CD4-positive, alpha-beta T cell treated with Interferon alpha-2 for 1 hour (primary cell): ENCODE measurements around the gene ARHGEF19.
"Not testable (repeated sequence)": the region's sequence is repeated elsewhere in the genome, so short reads cannot be mapped to it uniquely, and the experiment has no call there.

Experiments
- DNase-seq, 2 donors: peaks; one replicate each; pipeline ENCODE4 v3.0.0-alpha.2; 2020 to 2022

Gene ARHGEF19

DNA sequence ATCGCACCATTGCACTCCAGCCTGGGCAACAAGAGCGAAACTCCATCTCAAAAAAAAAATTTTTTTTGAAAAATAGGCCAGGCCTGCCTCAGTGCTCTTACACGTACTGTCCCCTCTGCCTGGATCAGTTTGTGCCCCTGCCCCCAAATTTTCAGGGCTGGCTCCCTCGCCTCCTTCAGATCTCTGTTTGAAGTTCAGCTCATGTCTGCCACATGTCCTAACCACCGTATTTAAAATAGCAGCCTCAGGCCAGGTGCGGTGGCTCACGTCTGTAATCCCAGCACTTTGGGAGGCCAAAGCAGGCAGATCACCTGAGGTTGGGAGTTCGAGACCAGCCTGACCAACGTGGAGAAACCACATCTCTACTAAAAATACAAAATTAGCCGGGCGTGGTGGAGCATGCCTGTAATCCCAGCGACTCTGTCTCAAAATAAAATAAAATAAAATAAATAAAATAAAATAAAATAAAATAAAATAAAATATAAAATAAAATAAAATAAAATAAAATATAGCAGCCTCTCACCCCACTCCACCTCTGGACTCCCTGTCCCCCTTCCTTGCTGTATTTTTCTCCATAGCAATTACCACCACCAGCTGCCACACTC lies 48.7 kb downstream of the ARHGEF19 start:
- not testable (repeated sequence) for DNase-seq

DNA sequence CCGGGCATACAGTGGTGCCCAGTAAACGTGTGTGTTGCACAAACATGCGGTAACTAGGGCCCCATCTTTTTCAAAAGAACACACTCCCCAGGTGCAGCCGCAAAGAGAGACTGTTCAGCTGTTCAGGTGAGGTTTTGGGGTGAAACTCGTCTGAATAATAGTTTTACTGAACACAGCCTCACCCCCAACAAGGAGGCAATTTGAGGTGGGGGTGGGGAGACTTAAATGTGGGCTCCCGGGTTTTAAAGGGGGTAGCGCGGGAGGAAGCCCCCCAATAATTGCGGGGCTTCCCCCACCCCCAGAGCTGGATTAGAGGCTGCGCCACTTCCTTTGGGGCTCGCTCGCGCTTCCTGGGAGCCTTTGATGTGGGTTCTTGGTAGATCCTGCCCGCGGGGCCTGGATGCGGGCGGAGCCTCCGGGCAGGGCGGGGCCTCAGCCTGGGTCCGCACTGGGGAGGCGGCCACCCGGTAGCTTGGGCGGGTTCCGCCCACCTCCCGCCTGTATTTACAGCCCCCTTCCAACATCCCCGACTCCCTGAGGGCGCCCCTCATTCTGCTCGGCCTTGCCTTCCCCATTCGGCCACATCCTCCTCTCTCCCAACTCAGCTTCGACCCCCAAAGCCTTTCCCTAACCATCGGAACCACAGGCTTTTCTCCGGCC lies 50.2 kb downstream of the ARHGEF19 start:
- peak; percentile 60 to 77 for DNase-seq

DNA sequence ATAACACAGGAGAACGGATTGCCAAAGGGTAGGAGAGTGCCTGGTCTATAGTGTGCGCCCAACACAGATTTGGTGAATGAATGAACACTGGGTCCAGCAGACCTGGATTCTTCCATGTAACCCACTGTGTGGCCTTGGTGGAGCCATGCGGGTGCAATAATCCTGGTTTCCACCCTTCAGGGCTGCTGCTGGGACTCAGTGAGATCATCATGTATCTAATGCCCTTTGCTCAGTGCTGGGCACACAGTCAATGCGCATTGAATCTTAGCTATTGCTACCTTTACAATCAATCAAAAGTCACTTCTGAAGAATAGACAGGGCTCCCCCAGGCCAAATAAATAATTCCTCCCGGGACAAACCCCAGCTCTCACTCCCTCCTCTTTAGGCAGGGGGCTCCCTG lies 50.7 kb downstream of the ARHGEF19 start:
- no peak for DNase-seq

DNA sequence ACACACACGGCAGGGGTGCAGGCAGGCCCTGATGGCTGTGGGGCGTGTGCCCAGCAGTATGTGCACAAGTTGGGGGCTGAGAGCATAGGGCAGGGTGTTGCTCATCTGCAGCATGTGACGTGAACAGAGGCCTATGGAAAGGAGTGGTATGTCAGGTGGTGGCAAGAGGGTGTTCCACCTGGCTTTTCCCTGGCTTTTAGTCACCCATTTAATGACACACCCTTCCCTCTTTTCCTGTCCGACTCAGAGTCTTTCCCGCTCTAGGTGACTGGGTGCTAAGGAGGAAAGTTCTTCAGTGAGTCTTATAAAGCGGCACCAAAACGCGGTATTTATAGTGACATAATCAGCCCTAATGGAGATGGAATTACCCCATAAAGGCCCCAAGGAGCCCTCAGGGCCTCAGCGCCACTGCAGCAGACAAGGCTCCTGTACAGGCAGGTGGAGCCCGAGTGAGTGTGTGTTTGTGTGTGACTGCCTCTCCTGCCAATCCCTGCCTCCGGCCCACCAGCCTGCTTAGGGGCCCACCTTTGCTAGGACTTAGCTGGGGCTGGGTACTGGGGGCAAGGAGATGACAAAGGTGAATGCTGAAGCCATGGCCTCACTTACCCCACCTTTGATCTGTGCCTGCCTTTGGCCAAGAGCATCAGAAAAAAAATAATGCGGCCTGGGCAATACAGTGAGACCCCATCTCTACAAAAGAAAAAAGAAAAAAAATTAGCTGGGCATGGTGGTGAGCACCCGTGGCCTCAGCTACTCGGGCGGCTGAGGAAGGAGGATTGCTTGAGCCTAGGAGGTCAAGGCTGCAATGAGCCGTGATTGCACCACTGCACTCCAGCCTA lies 53.2 kb downstream of the ARHGEF19 start:
- no peak for DNase-seq

DNA sequence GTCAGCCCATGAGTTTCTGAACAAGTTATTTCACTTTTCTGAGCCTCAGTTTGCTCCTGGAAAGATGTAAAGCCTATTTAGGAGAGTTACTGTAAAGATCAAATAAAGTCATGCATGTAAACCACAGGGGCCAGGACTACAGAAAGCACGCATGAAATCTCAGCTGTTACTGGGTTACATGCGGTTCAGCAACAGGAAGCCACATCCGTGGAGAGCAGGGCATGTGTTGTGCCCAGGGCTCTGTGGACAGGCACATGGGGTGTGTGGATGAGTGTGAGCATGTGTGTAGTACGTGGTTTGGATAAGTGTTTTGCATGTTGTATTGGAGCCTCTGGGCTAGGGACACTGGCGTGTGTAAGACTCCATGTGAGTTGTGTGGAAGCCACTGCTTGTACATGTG lies 54.4 kb downstream of the ARHGEF19 start:
- DNase-seq = peak in 1 of 2 donors; percentile 50

DNA sequence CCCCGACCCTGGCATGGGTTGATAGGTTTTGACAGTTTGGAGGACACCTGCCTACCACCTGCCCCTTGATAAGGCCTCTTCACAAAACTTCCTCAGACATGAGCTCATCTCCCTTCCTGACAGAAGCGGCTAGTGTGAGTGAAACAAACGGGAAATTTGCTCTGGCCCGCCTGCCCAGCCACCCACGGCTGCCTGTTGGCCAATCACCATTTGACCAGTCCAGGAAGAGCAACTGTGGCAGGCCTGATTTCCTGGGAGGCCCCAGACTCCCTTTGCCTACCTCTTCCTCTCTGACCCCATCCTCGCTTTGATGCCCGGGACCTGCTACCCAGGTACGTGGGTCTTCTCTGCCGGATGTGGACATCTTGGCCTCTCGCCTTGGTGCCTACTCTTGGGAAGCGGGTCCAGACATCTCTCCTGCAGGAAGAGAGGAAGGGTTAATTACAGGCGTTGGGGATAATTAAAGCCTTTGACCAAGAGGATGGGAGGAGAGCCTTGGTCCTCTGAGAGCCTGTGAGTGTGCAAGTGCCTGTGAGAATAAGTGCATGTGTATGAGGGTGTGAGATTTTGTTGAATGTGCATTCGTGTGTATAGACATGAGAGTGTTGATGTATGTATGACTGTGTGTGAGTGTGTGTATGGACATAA lies 55.5 kb downstream of the ARHGEF19 start:
- no peak for DNase-seq

DNA sequence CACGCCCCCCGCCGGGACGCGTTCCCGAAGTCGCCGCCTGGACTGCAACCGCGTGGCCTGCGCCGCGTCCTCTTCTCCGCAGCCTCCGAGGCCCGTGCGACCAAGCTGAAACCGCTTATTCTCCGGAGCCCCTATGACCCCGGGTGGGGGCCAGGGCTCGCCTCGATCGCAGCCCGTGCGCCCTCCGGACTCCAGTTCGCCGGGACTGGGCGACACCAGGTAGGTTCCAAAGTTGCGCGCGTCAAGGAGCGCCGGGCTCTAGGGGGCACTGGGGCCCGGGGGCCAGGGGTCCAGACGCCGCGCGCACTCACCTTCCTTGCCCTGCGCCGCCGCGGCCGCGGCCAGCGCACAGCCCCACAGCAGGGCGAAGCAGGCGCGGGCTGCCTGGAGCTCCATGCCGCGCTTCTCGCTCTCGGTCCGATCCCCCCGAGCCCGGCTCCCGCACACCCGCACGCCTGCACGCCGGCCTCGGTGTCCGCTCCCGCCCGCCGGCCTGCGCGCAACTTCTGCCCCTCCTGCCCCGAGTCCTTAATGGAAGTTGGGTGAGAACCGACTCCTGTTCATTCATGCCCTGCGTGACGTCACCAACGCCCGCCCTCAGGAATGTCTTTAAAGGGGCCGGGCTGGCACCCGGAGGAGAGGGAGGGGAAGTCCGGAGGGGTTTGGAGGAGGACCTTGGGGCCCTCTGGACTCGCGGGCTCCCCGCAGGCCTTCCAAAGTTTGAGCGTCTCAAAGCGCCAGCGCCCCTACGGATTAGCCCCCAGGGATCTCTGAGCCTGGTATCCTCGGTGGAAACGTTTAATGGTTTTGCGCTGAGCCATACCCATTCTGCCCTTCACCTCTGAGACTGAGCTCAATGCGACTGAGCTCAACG lies 56.7 kb downstream of the ARHGEF19 start, which contains the start of gene EPHA2:
Gene EPHA2, minus strand, starts transcription at position 533 of the 874 bp plus-strand sequence. Its CDS starts 137 bp downstream, at position 396.
- DNase-seq = no peak

DNA sequence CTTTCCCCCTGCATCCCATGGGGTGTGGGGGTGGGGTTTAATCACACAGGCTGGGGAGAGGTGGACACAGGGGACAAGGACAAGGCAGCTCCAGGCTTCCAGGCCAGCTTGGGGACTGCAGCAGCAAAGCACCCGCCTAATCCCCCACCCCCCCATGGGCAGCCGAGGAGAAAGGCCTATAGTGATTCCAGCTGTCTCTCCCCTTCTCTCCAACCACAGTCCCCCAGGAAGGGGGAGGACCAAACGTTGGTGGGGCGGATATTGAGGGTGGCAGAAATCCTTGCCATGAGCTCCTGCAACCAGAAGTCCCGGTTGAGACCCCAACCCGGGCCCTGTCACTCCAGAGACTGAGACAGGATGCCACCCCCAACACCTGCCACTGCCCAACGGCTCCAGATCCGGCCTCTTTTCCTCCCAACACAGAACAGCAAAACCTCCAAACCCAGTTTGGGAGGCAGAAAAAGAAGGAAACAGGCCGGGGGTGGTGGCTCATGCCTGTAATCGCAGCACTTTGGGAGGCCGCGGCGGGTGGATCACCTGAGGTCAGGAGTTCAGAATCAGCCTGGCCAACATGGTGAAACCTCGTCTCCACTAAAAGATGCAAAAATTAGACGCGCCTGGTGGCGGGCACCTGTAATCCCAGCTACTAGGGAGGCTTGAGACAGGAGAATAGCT lies 58.3 kb downstream of the ARHGEF19 start:
- DNase-seq = no peak

DNA sequence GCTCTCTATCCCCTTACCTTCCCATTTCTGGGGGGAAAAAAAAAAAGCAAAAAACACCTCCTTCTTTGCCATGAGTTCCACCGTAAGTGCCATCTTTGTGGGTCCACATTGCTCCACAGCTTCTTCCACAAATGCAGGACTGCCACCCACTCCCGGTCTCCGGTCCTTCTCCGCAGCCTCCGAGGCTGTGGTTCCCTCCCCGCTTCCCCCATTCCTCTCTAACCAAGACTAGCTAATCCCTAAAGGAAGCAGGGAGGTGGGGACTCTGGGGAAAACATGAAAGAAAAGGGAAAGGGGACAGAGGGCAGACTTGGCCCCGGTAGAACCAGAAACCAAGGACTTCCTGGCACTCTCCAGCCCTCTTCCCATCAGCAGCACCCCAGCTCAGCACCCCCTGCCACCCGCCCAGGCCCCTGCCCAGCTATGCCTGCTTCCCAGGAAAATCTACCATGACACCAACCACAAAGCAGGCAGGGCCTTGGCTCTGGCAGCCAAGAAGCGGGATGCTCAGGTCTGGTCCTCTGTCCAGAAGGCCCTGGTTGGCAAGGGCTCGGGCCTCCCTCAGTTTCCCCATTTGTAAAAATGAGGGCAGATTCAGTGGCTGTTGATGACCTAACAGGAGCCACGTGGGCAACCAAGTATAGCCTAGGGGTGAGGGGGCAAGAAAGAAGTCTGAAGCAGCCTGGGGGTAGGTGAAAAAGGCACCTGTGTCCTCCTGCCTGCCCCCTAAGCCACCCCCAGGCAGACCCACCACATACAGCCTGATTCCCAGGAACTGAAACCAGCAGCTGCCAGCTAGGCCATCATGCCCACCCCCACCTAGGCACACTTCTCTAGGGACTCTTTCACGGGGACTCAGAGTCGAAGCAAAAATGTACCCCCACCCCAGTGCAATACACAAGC lies 59.1 kb downstream of the ARHGEF19 start:
- no peak for DNase-seq

DNA sequence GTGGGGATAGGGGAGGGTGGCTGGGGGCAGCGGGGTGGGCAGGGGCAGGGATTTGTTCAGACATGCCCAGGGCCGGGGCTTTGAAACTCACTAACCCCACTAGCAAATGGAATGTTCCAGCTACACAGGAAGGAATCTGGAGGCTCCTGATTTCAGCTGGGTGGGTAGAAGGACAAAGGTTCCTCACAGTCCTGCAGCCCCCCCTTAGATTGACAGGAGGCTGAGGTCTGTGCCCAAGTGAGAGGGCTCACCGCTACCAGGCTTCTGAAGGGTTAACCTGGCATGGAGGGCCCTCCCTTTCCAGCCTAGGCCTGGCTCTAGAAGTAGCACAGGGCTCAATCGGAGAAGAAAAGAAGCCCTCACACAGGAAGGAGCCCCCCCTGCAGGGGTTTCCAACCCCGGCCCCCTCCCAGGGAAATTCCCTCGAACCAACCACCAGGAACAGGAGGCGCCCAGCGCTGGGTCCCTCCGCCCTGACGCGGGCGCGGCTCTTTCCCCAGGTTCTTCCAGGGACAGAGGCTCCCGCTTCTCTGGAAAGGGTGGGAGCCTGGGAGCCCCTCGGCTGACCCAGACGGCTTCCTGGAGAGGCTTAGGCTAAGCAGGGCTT lies 59.9 kb downstream of the ARHGEF19 start:
- no peak for DNase-seq

DNA sequence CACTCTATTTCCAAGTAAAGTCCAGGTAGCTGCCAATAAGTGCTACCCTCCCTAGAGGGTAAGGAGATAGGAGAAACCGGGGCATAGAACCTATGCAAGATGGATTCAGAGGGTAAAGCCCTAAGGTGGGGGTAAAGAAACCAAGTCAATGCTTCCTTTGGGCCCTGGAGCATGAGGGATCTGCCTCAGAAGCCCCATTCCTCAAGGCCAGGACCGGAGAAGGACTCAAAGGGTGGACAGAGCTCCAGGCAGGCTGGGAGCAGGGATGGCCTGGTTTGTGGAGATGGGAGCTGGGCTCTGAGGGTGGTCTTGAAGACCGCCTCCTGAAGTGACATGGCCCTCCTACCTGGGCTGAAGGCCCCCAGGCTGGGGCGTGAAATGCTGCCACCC lies 60.5 kb downstream of the ARHGEF19 start:
- no peak for DNase-seq

DNA sequence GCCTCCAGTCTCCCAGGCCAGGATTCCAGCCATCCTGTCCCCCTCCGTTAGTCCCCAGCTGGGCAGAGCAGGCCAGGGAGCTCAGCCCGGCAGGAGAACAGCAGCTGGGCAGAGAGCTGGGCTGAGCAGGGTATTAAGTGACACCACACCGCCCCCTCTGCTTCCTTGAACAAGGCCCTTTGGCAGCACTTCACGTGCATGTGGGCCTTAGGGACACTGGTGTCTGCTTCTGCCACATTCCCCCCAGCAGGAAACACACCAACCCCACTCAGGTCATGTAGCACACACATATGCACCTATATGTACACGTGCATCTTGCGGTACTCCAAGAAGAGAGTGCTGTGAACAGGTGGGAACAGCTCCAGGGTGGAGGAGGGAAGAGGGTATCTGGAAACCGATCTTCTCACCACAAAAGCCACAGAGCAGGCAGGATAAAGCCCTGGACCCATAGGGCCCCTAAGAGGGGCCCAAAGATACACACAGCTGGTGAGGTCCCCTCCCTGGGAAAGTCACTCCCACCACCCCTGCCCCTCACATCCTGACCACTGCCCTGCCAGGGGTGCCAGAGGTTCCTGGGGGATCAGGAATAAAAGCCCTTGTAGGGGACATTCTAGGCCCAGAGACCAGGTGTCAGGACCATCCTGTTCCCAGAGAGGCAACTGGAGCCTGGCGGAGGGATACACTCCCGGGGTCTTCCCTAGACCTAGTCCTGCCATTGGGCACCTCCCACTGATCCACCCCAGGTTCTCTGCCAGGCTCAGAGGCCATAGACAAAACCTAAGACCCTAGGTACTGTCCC lies 61.1 kb downstream of the ARHGEF19 start:
- no peak for DNase-seq

DNA sequence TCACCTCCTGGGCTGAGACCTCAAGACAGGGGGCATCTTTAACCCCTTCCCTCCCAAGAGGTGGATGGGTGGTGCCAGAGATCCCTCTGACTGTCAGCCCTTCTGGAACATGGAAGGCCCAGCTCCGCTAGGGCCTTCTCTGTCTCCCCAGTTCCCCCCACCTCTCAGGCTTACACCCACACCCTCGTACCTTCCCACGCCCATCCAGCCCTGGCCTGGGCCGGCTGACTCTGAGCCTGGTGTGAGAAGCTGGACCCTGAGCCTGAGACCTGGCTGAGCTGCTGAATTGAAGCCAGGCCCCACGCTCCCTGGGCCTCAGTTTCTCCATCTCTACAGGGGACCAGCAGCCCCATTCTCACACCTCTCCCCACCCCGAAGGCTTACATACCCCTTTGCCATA lies 61.9 kb downstream of the ARHGEF19 start:
- DNase-seq = no peak

DNA sequence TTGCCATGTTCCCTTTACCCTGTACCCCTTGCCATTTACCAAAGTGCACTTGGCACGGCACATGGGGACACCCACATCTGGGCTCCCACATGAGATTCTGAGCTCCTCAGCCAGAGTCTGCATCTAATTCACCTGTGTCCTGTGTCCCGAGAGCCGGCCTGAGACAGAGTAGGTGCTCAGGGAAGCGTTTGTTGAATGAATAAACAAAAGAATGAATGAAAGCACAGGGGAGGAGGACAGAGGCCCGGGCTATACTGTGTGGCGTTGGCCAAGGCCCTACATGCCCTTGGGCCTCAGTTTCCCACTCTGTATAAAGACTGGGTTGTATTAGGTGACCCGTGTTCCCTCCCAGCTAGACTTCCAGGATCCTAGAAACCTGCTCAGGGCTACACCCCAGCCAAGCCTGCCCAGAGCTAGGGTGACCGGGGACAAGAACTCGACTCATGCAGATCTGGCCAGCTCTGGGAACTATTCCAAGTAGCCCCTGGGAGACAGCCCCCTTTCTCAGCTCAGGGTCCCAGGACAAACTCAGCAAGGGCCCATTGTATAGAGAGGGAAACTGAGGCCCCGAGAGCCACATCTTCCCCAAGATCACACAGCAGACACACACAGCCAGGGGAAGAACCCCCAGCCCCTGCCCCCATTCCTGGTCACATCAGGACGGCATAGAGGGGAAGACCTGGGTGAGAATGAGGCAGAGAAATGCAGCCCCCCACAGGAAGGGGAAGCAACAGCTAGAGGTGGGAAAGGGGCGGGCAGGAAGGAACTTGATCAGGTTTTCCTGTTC lies 62.6 kb downstream of the ARHGEF19 start:
- DNase-seq = no peak

DNA sequence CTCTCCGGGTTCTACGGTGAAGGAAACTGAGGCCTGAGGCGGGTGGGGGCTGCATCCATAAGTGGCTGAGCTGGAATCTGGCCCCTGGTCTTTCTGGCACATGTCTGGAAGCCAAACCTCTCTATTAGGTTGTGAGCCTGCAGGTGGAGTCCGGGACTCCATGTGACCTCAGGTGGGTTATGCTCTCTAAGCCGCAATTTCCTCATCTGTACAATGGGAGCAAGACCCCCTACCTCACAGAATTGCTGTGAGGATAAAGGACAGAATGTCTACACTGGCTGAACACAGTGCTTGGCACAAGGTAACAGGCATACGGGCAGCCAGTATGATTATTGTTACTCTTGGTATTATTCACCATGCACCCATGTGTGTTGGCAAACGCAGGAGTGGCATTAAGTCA lies 63.3 kb downstream of the ARHGEF19 start:
- no peak for DNase-seq

DNA sequence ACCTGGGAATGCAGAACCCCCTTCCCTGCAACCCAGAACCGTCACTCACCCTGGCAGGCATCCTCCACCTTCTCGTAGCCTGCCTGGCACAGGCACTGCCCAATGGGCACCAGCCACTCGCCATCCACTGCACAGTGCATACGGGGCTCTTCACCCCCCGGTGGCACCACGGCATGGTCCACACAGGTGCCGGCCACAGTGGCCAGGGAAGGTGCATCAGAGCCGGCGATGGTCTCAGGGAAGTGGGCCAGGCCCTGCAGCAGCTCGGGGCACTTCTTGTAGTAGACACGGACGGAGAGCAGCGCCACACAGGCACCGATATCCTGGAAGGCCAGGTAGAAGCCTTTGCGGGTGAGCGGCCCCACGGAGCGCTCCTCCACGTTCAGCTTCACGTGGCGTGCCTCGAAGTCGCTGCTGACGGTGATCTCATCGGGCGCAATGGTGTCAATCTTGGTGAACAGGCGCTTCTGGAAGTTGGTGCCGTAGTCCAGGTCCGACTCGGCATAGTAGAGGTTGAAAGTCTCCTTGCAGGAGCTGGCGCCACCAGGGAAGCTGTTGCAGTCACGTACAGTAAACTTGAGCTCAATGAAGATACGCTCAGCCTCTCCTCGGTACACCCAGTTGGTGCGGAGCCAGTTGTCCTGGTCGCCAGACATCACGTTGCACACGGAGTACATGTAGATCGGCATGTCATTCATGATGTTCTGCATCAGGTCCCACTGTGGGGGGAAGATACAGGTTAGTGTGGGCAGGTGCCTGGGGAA lies 63.9 kb downstream of the ARHGEF19 start:
- no peak for DNase-seq
